ENCODE data around the gene TAAR1. TPM values are rescaled to one million over a fixed set of nuclear protein-coding genes. Genes with fewer than 3 reads are reported as not detected.

The TAAR1 gene
- total and polyA plus RNA-seq, 2 experiments from 2014 or later: not detected

DNA sequence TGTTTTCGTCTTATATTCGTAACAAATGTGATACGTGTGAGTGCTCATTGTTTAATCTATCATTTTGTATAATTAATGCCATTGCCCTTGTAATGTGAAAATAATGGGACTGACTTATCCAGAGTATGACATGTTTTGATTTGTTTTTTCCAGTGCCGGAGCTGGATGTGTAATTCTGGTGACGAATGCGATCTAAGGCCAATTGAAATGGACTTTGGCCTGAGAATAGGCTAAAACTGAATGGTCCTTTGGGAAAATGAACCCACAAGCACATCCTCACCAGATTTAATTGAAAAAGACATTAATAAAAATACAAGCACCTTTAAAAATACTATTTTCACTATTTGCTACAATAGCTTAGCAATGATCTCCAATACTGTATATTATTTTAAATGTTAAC is 62.8 kb downstream of the TAAR1 start:
- H3K27me3 Mint-ChIP-seq (ENCODE audit: insufficient read depth, low read depth, poor library complexity): no peaks in the 10 kb centered on the region
- TF ChIP-seq EZH2phosphoT487 (IDR thresholded peaks at IDR 0.05; ENCODE audit: unreplicated experiment): no peak
- no peak for TF ChIP-seq POLR2AphosphoS5 (IDR thresholded peaks at IDR 0.05; ENCODE audit: low read depth)
- no peak for TF ChIP-seq EZH2 (IDR thresholded peaks at IDR 0.05; ENCODE audit: low read depth, unreplicated experiment)
- no peak for TF ChIP-seq REST (IDR thresholded peaks at IDR 0.05; ENCODE audit: unreplicated experiment)
- Histone ChIP-seq H3K36me3 (ENCODE audit: insufficient read depth) (no peaks in the 10 kb centered on the region), H3K79me2 (replicated peaks; ENCODE audit: insufficient read depth) (no peaks in the 10 kb centered on the region), H4K20me1 (replicated peaks; ENCODE audit: insufficient read depth) (no peaks in the 10 kb centered on the region), H3K4me2 (no peak overlapping the region), H3K27ac (ENCODE audit: low read depth) (no peak overlapping the region), H3K27me3 (ENCODE audit: insufficient read depth) (no peaks in the 10 kb centered on the region), H2AFZ (no peak overlapping the region), H3K4me3 (no peak overlapping the region), H3K9me2 (ENCODE audit: insufficient read depth) (no peaks in the 10 kb centered on the region), H3K4me1 (ENCODE audit: insufficient read depth) (no peaks in the 10 kb centered on the region), H3F3A (replicated peaks; ENCODE audit: low read depth) (no peaks in the 10 kb centered on the region)
- ATAC-seq: no peak
- no peak overlapping the region for H3K4me3 Mint-ChIP-seq
- H3K4me1 Mint-ChIP-seq: peaks cover 2% of the 10 kb centered on the region; the same call in 1 of the 3 replicates
- DNase-seq (ENCODE audit: low spot score): no peak
- no peak overlapping the region for H3K27ac Mint-ChIP-seq
- no peaks in the 10 kb centered on the region for H3K36me3 Mint-ChIP-seq (ENCODE audit: low read depth)
- H3K9me3 Mint-ChIP-seq: no peaks in the 10 kb centered on the region; the same call in 2 of the 3 replicates

Other genes with a start within 250 kb of the TAAR1 start
- 19.6 and 22.4 TPM in 2 replicates for gene STX7, start 146.1 kb downstream of the TAAR1 start, total RNA-seq (2014; rRNA removed; shearing (Covaris generic))
- gene STX7, start 146.1 kb downstream of the TAAR1 start, polyA plus RNA-seq (2016; fragmentation: Nextera tagmentation; extraction: Ambion mirVana): 21.4 and 28.8 TPM in 2 replicates
- not detected in 2 replicates for gene TAAR9, start 120.9 kb downstream of the TAAR1 start, total RNA-seq (2014; rRNA removed; shearing (Covaris generic))
- gene TAAR9, start 120.9 kb downstream of the TAAR1 start, polyA plus RNA-seq (2016; fragmentation: Nextera tagmentation; extraction: Ambion mirVana): not detected in 2 replicates
- gene TAAR8, start 106.5 kb downstream of the TAAR1 start, total RNA-seq (2014; rRNA removed; shearing (Covaris generic)): not detected in 2 replicates
- gene TAAR8, start 106.5 kb downstream of the TAAR1 start, polyA plus RNA-seq (2016; fragmentation: Nextera tagmentation; extraction: Ambion mirVana): not detected in 2 replicates
- not detected in 2 replicates for gene TAAR6, start 88.9 kb downstream of the TAAR1 start, total RNA-seq (2014; rRNA removed; shearing (Covaris generic))
- gene TAAR6, start 88.9 kb downstream of the TAAR1 start, polyA plus RNA-seq (2016; fragmentation: Nextera tagmentation; extraction: Ambion mirVana): not detected in 2 replicates
- not detected in 2 replicates for gene TAAR5, start 69.4 kb downstream of the TAAR1 start, total RNA-seq (2014; rRNA removed; shearing (Covaris generic))
- not detected in 2 replicates for gene TAAR5, start 69.4 kb downstream of the TAAR1 start, polyA plus RNA-seq (2016; fragmentation: Nextera tagmentation; extraction: Ambion mirVana)
- not detected in 2 replicates for gene TAAR2, start 34.9 kb downstream of the TAAR1 start, total RNA-seq (2014; rRNA removed; shearing (Covaris generic))
- not detected in 2 replicates for gene TAAR2, start 34.9 kb downstream of the TAAR1 start, polyA plus RNA-seq (2016; fragmentation: Nextera tagmentation; extraction: Ambion mirVana)
- not detected in 2 replicates for gene VNN1, start 54.9 kb upstream of the TAAR1 start, total RNA-seq (2014; rRNA removed; shearing (Covaris generic))
- gene VNN1, start 54.9 kb upstream of the TAAR1 start, polyA plus RNA-seq (2016; fragmentation: Nextera tagmentation; extraction: Ambion mirVana): not detected in 2 replicates
- not detected in 2 replicates for gene VNN2, start 98.7 kb upstream of the TAAR1 start, total RNA-seq (2014; rRNA removed; shearing (Covaris generic))
- gene VNN2, start 98.7 kb upstream of the TAAR1 start, polyA plus RNA-seq (2016; fragmentation: Nextera tagmentation; extraction: Ambion mirVana): not detected in 2 replicates
- gene SLC18B1, start 139.5 kb upstream of the TAAR1 start, total RNA-seq (2014; rRNA removed; shearing (Covaris generic)): 37.4 and 38.8 TPM in 2 replicates
- gene SLC18B1, start 139.5 kb upstream of the TAAR1 start, polyA plus RNA-seq (2016; fragmentation: Nextera tagmentation; extraction: Ambion mirVana): 22.0 and 26.4 TPM in 2 replicates
- 1,103 and 1,363 TPM in 2 replicates for gene RPS12, start 155.4 kb upstream of the TAAR1 start, total RNA-seq (2014; rRNA removed; shearing (Covaris generic))
- 1,209 and 1,220 TPM in 2 replicates for gene RPS12, start 155.4 kb upstream of the TAAR1 start, polyA plus RNA-seq (2016; fragmentation: Nextera tagmentation; extraction: Ambion mirVana)